HG02623 (cell line): ENCODE measurements around the gene CCL13.

Source experiments
- ATAC-seq: cut with Tn5 transposase; IDR thresholded peaks from one replicate; pipeline ENCODE4 v1.9.1; 2021; ENCODE audit warnings: moderate library complexity; ENCODE audit not compliant: unreplicated experiment

CCL13 gene

GRCh38 chr17:34361478-34362061 lies 5.3 kb downstream of the CCL13 start:
- ATAC-seq: peak; percentile 74

- no peak for ATAC-seq
These were observed 6.9 kb downstream of the CCL13 start, which contains the start of gene CCL1 for GRCh38 chr17:34363183-34363661. Gene CCL1 (minus strand): TSS chr17:34363233. CDS start chr17:34363161, 72 bp downstream.

- ATAC-seq: no peak
These were observed 8.5 kb downstream of the CCL13 start for GRCh38 chr17:34364751-34365150.

GRCh38 chr17:34365340-34365739 lies 9.1 kb downstream of the CCL13 start:
- no peak for ATAC-seq

GRCh38 chr17:34366010-34366409 lies 9.7 kb downstream of the CCL13 start:
- no peak for ATAC-seq

- ATAC-seq: no peak
These were observed 10.3 kb downstream of the CCL13 start for GRCh38 chr17:34366529-34367107.

GRCh38 chr17:34367486-34368195 lies 11.4 kb downstream of the CCL13 start:
- no peak for ATAC-seq

- no peak for ATAC-seq
These were observed 12.1 kb downstream of the CCL13 start for GRCh38 chr17:34368196-34368945.

- ATAC-seq: no peak
These were observed 12.7 kb downstream of the CCL13 start for GRCh38 chr17:34368946-34369500.

- ATAC-seq: no peak
These were observed 13.3 kb downstream of the CCL13 start for GRCh38 chr17:34369571-34369970.

GRCh38 chr17:34370376-34370996 lies 14.2 kb downstream of the CCL13 start:
- no peak for ATAC-seq

- ATAC-seq: no peak
These were observed 14.7 kb downstream of the CCL13 start for GRCh38 chr17:34370997-34371395.

GRCh38 chr17:34371405-34372100 lies 15.3 kb downstream of the CCL13 start:
- no peak for ATAC-seq

- ATAC-seq: no peak
These were observed 18.2 kb downstream of the CCL13 start for GRCh38 chr17:34374457-34374856.

GRCh38 chr17:34375426-34375997 lies 19.2 kb downstream of the CCL13 start:
- no peak for ATAC-seq

GRCh38 chr17:34377078-34377823 lies 21.0 kb downstream of the CCL13 start:
- no peak for ATAC-seq

GRCh38 chr17:34378664-34379101 lies 22.4 kb downstream of the CCL13 start:
- no peak for ATAC-seq

GRCh38 chr17:34379868-34380267 lies 23.6 kb downstream of the CCL13 start:
- ATAC-seq: no peak

GRCh38 chr17:34382621-34383124 lies 26.4 kb downstream of the CCL13 start:
- no peak for ATAC-seq
